Stimulated activated CD4-positive, alpha-beta T cell treated with anti-CD3 and anti-CD28 coated beads, Interleukin-1b, Interleukin-23, amount 100 ng/mL, for 24 hours (primary cell): ENCODE results near the gene TYW1B.
"Not testable (repeated sequence)": the region's sequence is repeated elsewhere in the genome, so short reads cannot be mapped to it uniquely, and the experiment has no call there.

Source experiments
- DNase-seq, 4 experiments: peaks; one replicate each; pipeline ENCODE4 v3.0.0-alpha.2; 2020; ENCODE audit warnings: low read depth in 4 of 4, low spot score in 1 of 4

The TYW1B gene

DNA sequence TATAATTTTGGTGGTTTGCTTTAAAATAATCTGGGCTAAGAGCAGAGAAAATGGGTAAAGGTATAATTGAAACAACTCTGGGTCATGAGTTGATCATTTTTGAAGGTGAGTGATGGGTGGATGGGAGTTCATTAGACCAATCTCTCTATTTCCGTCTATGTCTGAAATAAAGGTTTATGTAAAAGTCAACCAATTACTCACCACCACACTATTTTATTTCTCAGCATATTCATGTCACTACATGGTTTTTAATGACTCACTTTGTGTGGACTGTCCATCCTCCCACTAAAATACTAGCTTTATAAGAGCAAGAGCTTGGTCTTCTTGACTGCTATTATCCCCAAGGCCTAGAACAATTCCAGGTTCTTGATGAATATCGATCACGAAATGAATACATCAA, 199.6 kb downstream of the TYW1B start:
- not testable (repeated sequence) for DNase-seq

GRCh38 chr7:72626428-72627011, 201.5 kb downstream of the TYW1B start:
- DNase-seq: not testable (repeated sequence)

GRCh38 chr7:72625721-72626423, 202.1 kb downstream of the TYW1B start:
- not testable (repeated sequence) for DNase-seq

DNA sequence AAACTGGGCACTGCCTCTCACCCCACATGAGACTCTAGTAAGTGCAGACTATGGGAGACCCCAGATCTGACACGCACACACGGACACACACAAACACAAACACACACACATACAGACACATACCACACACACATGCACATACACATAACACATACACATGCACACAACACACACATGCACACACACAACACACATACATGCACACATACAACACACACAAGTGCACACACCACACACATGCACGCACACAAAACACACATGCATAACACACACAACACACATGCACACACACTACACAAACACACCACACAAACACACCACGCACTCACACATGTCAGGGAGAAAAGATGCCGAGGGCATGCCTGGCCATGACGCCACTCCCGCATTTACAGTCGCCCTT, 205.5 kb downstream of the TYW1B start:
- no peak for DNase-seq

DNA sequence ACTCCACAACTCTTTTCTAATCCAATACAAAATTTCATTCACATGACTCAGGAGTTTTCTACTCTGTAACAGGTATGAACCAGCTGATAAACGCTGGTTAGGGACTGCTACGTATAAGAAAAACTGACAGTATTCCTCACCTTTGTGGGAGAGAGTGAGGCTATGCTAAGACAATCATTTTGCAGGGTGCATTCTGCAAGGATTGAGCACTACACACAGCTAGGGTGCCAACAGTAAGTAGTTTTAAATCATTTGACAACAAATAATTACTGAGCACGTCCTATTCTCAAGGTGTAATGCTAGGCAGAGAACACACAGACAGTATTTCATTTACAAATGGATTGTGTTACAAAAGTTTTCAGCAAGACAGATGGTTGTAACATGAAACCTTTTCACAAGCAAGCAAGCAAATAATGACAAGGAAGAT, 206.2 kb downstream of the TYW1B start:
- not testable (repeated sequence) for DNase-seq

GRCh38 chr7:72620923-72621322, 207.1 kb downstream of the TYW1B start:
- not testable (repeated sequence) for DNase-seq

- DNase-seq: not testable (repeated sequence)
Measured at GRCh38 chr7:72618435-72619180, 209.4 kb downstream of the TYW1B start.

- DNase-seq: not testable (repeated sequence)
Measured at GRCh38 chr7:72609761-72610160, 218.2 kb downstream of the TYW1B start.

GRCh38 chr7:72607988-72608387, 220.0 kb downstream of the TYW1B start:
- not testable (repeated sequence) for DNase-seq

- DNase-seq: not testable (repeated sequence)
Measured at GRCh38 chr7:72605863-72606431, 222.1 kb downstream of the TYW1B start.

- DNase-seq: not testable (repeated sequence)
Measured at GRCh38 chr7:72604771-72605611, 223.0 kb downstream of the TYW1B start.

DNA sequence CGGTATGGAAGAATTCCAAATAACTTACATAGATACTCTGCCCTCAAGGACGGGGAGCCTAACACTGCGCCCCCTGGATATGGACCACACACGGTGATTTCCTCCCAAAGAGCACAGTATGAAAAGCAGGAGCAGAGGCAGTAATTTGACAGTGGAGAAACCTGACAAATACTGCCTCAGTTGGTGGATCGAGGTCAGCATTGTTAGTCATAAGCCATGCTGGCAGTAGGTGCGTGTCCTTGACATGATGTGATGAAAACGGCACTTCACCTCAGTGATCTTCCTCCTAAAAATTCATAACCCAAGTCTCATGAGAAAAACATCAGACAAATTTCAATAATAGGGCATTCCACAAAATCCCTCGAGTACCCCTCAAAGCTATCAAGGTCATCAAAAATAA, 224.5 kb downstream of the TYW1B start:
- not testable (repeated sequence) for DNase-seq

GRCh38 chr7:72603073-72603472, 224.9 kb downstream of the TYW1B start:
- no peak for DNase-seq

DNA sequence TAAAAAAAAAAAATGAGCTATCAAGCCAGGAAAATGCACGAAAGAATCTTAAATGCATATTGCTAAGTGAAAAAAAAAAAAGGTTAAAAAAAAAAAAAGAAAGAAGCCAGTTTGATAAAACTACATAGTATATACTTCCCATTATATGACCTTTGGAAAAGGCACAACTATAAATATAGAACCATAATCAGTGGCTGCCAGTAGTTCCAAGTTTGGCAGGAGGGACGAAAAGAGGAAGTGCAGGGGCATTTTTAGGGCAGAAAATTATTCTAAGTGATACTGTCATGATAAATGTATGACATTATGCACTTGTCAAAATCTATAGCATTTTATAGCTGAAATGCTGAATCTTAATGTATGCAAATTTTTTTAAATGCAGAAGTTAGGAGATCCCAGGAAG, 226.3 kb downstream of the TYW1B start:
- DNase-seq: not testable (repeated sequence)

- DNase-seq: not testable (repeated sequence)
Measured at GRCh38 chr7:72590023-72590422, 238.0 kb downstream of the TYW1B start.

- not testable (repeated sequence) for DNase-seq
Measured at GRCh38 chr7:72587267-72587666, 240.7 kb downstream of the TYW1B start.

DNA sequence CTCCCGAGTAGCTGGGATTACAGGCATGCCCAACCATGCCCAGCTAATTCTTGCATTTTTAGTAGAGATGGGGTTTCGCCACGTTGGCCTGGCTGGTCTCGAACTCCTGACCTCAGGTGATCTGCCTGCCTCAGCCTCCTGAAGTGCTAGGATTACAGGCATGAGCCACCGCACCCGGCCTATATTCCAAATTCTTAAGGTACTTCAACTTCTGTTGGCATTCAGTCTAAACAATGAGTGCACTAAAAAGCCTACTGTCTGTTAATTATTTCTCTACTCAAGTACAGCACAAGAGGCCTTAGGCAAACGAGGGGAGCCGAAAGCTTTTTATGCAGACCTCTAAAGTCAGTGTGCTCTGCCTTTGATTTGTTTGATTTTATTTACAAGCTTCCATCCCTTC, 243.4 kb downstream of the TYW1B start:
- not testable (repeated sequence) for DNase-seq

DNA sequence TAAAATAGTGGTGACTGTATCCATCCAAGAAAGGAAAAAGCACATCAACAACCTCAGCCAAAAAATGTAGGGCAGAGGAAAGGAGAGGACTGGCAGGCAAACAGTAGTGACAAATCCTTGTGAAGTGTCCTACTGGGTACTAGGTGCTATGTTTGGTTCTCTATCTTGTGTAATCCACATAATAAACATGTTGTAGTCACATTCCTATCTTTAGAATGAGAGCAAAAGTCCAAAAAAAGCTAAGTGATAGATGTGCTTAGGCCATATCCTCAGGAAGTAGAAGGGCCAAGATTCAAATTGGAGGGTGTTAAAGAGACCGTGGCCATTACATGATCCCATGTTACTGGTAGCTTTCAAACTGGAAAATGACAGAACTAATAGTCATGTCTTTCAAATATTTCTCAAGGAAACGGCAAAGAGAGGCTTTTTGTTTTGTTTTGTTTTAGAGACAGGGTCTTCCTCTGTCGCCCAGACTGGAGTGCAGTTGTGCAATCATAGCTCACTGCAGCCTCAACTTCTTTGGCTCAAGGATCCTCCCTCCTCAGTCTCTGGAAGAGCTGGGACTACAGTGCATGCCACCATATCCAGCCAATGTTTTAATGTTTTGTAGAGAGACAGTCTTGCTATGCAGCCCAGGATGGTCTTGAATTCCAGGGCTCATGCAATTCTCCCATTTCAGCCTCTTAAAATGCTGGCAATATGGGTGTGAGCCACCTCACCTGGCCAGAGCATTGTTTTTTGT, 244.2 kb downstream of the TYW1B start:
- DNase-seq: not testable (repeated sequence)

- not testable (repeated sequence) for DNase-seq
Measured at GRCh38 chr7:72580142-72580770, 247.7 kb downstream of the TYW1B start.

DNA sequence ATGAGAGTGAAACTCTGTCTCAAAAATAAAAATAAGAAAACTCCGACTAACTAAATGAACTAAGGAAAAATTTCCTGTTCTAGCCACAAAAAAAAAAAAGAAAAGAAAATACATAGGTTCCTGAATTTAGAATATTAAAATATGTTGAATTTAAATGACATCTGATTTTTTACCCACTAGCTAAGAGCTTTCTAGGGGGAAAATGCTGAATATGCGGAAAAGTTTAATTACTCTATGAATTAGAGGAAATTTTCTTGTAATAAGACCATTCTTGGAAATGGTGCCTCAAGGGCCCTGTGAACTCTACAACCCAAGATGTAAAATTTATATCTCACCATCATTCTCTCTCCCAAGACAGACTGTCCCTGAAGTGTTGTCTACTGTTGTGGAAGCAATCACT, 250.9 kb downstream of the TYW1B start:
- no peak for DNase-seq
